SK-N-SH treated with all-trans-retinoic acid at 6 μM for 48 hours (cell line): Measurements from ENCODE around the gene GOLGA6B.

Source experiments
- ATAC-seq: fragments of 200-7000 bp; cut with Tn5 transposase; 3 replicates; pipeline ENCODE4 v1.9.1; 2020; ENCODE audit warnings: mild to moderate bottlenecking, moderate library complexity
- ARNTL ChIP-seq: fragments of 450-650 bp; formaldehyde crosslinking; IDR thresholded peaks from 2 replicates; pipeline ENCODE4 v1.5.0; 2020; ENCODE audit warnings: low read depth, mild to moderate bottlenecking, moderate library complexity, borderline replicate concordance
- BACH2 ChIP-seq: fragments of 250-450 bp; sonication (Bioruptor Pico); IDR thresholded peaks from 2 replicates; pipeline ENCODE4 v1.9.0; 2021; ENCODE audit warnings: mild to moderate bottlenecking, borderline replicate concordance
- CREB5 ChIP-seq: fragments of 250-450 bp; sonication (Bioruptor Pico); IDR thresholded peaks from 2 replicates; pipeline ENCODE4 v1.5.1; 2020; ENCODE audit warnings: low read depth, mild to moderate bottlenecking, moderate library complexity
- CSDC2 ChIP-seq: fragments of 250-450 bp; sonication (Bioruptor Pico); IDR thresholded peaks from 2 replicates; pipeline ENCODE4 v1.5.0; 2020; ENCODE audit warnings: mild to moderate bottlenecking, moderate library complexity
- ESRRG ChIP-seq: fragments of 250-450 bp; sonication (Bioruptor Pico); IDR thresholded peaks from 2 replicates; pipeline ENCODE4 v1.6.1; 2021; ENCODE audit warnings: mild to moderate bottlenecking
- GLIS3 ChIP-seq: fragments of 250-450 bp; sonication (Bioruptor Pico); IDR thresholded peaks from 2 replicates; pipeline ENCODE4 v1.5.0; 2020; ENCODE audit warnings: mild to moderate bottlenecking, moderate library complexity
- OSR1 ChIP-seq: fragments of 250-450 bp; sonication (Bioruptor Pico); IDR thresholded peaks from 2 replicates; pipeline ENCODE4 v1.8.0; 2022; ENCODE audit warnings: moderate library complexity, mild to moderate bottlenecking, inconsistent platforms
- PPARA ChIP-seq: fragments of 250-450 bp; sonication (Bioruptor Pico); IDR thresholded peaks from 2 replicates; pipeline ENCODE4 v1.5.0; 2020; ENCODE audit warnings: mild to moderate bottlenecking, borderline replicate concordance
- SNAI2 ChIP-seq: fragments of 250-450 bp; sonication (Bioruptor Pico); IDR thresholded peaks from 2 replicates; pipeline ENCODE4 v1.5.0; 2020; ENCODE audit warnings: mild to moderate bottlenecking, moderate library complexity
- TOX ChIP-seq: fragments of 250-450 bp; sonication (Bioruptor Pico); IDR thresholded peaks from 2 replicates; pipeline ENCODE4 v1.8.0; 2021; ENCODE audit warnings: mild to moderate bottlenecking, moderate library complexity, borderline replicate concordance
- TSHZ2 ChIP-seq: fragments of 250-450 bp; sonication (Bioruptor Pico); IDR thresholded peaks from 2 replicates; pipeline ENCODE4 v1.5.0; 2020; ENCODE audit warnings: mild to moderate bottlenecking, moderate library complexity
- ZC3H10 ChIP-seq: fragments of 250-450 bp; sonication (Bioruptor Pico); IDR thresholded peaks from 2 replicates; pipeline ENCODE4 v1.5.1; 2021; ENCODE audit warnings: mild to moderate bottlenecking, moderate library complexity
- ZFP3 ChIP-seq: fragments of 250-450 bp; sonication (Bioruptor Pico); IDR thresholded peaks from 2 replicates; pipeline ENCODE4 v1.5.0; 2020; ENCODE audit warnings: mild to moderate bottlenecking, moderate library complexity
- ZNF565 ChIP-seq: fragments of 450-650 bp; formaldehyde crosslinking; conservative IDR thresholded peaks from 2 replicates; pipeline ENCODE4 v1.5.0; 2020; ENCODE audit warnings: low read depth, mild to moderate bottlenecking, moderate library complexity
- ZNF8 ChIP-seq: fragments of 450-650 bp; formaldehyde crosslinking; IDR thresholded peaks from 2 replicates; pipeline ENCODE4 v1.5.0; 2020; ENCODE audit warnings: mild to moderate bottlenecking, moderate library complexity
- TF ChIP-seq, protein P1 (sequence below): fragments of 250-450 bp; sonication (Bioruptor Pico); IDR thresholded peaks from 2 replicates; pipeline ENCODE4 v1.8.0; 2020; ENCODE audit warnings: mild to moderate bottlenecking, moderate library complexity, borderline replicate concordance

Gene GOLGA6B

DNA sequence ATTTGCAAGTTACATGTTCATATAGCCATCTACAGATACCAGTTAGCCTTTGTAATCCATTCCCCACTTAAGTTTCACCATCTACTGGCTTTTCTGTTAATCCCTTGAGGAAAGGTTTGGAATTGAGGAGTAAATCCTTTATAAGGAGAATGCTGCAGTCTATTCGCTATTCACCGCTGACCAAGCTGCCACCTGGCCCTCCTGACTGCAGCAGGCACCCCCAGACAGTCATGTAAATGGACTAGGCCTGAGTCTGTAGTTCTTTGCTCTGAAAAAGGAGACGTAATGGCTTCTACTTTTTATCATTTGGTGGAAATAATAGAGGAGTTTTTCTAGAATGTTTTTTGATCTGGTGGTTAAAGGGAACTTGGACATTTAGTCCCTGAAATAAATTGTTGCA lies 28.3 kb downstream of the GOLGA6B start:
- no peak for ATAC-seq
- no peak for TF ChIP-seq ZFP3 (CRISPR knock-in tag)
- no peak for TF ChIP-seq OSR1
- TF ChIP-seq, protein P1, sequence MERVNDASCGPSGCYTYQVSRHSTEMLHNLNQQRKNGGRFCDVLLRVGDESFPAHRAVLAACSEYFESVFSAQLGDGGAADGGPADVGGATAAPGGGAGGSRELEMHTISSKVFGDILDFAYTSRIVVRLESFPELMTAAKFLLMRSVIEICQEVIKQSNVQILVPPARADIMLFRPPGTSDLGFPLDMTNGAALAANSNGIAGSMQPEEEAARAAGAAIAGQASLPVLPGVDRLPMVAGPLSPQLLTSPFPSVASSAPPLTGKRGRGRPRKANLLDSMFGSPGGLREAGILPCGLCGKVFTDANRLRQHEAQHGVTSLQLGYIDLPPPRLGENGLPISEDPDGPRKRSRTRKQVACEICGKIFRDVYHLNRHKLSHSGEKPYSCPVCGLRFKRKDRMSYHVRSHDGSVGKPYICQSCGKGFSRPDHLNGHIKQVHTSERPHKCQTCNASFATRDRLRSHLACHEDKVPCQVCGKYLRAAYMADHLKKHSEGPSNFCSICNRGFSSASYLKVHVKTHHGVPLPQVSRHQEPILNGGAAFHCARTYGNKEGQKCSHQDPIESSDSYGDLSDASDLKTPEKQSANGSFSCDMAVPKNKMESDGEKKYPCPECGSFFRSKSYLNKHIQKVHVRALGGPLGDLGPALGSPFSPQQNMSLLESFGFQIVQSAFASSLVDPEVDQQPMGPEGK (CRISPR knock-in tag) = no peak
- no peak for TF ChIP-seq ESRRG
- TF ChIP-seq PPARA (CRISPR knock-in tag) = no peak
- no peak for TF ChIP-seq BACH2 (CRISPR knock-in tag)
- no peak for TF ChIP-seq TSHZ2 (CRISPR knock-in tag)
- TF ChIP-seq CREB5 = no peak
- TF ChIP-seq ZNF565 (CRISPR knock-in tag) = no peak
- no peak for TF ChIP-seq GLIS3 (CRISPR knock-in tag)
- TF ChIP-seq ZNF8 = no peak

DNA sequence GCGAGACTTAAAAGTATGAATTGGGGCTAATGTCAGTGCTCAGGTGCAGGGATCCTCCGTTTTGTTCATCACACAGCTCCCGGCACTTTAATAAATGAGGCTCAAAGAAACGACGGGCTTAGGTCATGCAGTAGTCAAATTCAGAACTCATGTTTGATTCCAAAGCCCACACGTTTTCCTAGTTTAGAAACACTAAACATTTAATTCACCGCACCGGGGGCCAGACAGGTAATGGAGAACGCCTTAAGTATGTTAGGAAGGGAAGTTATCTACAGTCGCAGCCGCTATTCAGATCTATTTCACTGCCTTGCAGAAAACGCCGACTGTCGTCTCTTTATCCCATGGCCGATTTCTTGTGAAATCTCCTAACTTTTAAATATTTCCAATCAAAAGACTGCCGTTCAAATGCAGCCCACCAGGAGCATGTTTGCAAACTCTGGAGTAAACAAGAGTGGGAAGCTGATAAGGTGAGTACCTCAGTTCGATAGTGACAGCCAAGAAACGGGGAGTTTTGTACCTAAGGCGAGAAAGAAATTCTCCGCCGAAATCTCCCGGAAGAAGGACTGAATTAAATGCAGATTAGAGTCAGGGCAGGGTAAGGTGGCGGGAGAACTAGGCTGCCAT lies 30.9 kb downstream of the GOLGA6B start:
- no peak; the same call in 1 of the 3 replicates for ATAC-seq
- no peak for TF ChIP-seq SNAI2 (CRISPR knock-in tag)

- no peak for TF ChIP-seq ARNTL
- no peak for TF ChIP-seq BACH2 (CRISPR knock-in tag)
- no peak for TF ChIP-seq CSDC2 (CRISPR knock-in tag)
- no peak; the same call in 1 of the 2 replicates for TF ChIP-seq ZFP3 (CRISPR knock-in tag)
- TF ChIP-seq TSHZ2 (CRISPR knock-in tag) = peak; percentile 78
- peak; percentile 99 for ATAC-seq
Observed at GRCh38 chr15:72685925-72686794, 31.7 kb downstream of the GOLGA6B start, which contains the start of the genes BBS4 and HIGD2B. Gene BBS4, plus strand, starts transcription at chr15:72686207. Its CDS starts 21 bp downstream, at chr15:72686228. Gene HIGD2B, minus strand, starts transcription at chr15:72686182. Its CDS starts 9,808 bp downstream, at chr15:72676374.

DNA sequence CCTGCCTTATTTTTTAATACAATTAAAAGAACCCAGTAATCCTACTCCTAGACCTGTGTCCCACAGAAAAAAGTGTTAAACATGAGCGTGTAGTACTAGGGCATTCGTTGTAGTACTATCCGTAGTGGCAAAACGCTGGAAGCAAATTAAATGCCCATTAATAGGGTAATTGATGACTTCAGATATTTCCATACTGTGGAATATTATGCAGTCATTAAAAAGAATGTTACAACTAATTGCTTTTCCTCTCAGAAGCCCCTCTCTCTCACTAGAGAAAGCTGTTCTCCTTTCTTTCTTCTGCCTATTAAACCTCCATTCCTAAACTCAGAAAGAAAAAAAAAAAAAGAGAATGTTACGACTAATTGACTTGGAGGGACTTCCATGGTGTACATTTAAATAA lies 34.2 kb downstream of the GOLGA6B start:
- TF ChIP-seq PPARA (CRISPR knock-in tag) (no peak), ZC3H10 (no peak), GLIS3 (CRISPR knock-in tag) (no peak), TOX (CRISPR knock-in tag) (no peak), ZFP3 (CRISPR knock-in tag) (no peak)
- TF ChIP-seq, protein P1 (CRISPR knock-in tag) = no peak
- ATAC-seq = no peak
